Ascending aorta (tissue), 2 donors: ENCODE measurements around the gene CDSN. TPM values are rescaled to one million over a fixed set of nuclear protein-coding genes. Genes with fewer than 3 reads are reported as not detected.
A peak's percentile ranks its signal among the peaks of the same experiment; 100 is the strongest.

Experiments used
- DNase-seq, 2 donors: peaks; one replicate each; pipeline ENCODE4 v3.0.0-alpha.2; 2019; ENCODE audit warnings: low spot score in 2 of 2
- H3K27ac ChIP-seq, 2 donors: fragments of 200-600 bp; sonication (generic); one replicate each; pipeline ENCODE4 v1.5.1; 2016 to 2017; ENCODE audit warnings: mild to moderate bottlenecking in 1 of 2
- H3K27me3 ChIP-seq: fragments of 200-600 bp; sonication (generic); one replicate; pipeline ENCODE4 v1.5.1; 2017
- H3K36me3 ChIP-seq, 2 donors: fragments of 200-600 bp; sonication (generic); one replicate each; pipeline ENCODE4 v1.5.1; 2016
- H3K4me1 ChIP-seq, 2 donors: fragments of 200-600 bp; sonication (generic); one replicate each; pipeline ENCODE4 v1.5.1; 2016 to 2017; ENCODE audit warnings: mild to moderate bottlenecking in 1 of 2
- H3K4me3 ChIP-seq, 2 donors: fragments of 200-600 bp; sonication (generic); one replicate each; pipeline ENCODE4 v1.5.1; 2016 to 2017; ENCODE audit warnings: mild to moderate bottlenecking in 1 of 2
- H3K9me3 ChIP-seq, 2 donors: fragments of 200-600 bp; sonication (generic); one replicate each; pipeline ENCODE4 v1.5.1; 2016
- intact Hi-C: fragments of 100-400 bp; cut with DNase I; formaldehyde crosslinking; loops from one replicate; pipeline ENCODE4 v1.15.1; 2023
- total RNA-seq: library from RNA; depleted of rRNA; stranded (reverse); fragments of >200 nt; gene quantifications from one replicate; pipeline ENCODE4 v1.1.0, GENCODE V29; 2016
- TF ChIP-seq, protein P1 (sequence below), 3 experiments: fragments of 200-600 bp in 2 of 3; fragments of 450-650 bp in 1 of 3; sonication (generic) in 2 of 3; IDR thresholded peaks; one replicate each; pipeline ENCODE4 v1.5.1; 2016 to 2019; ENCODE audit warnings: antibody characterized with exemption in 3 of 3, mild to moderate bottlenecking in 1 of 3, moderate library complexity in 1 of 3

Gene CDSN
- total RNA-seq, 1 donor from 2014 or later, result not detected

GRCh38 chr6:31118178-31118577 lies 2.1 kb downstream of the CDSN start:
- Histone ChIP-seq H3K4me3 (no peak overlapping the region), H3K27ac (no peak overlapping the region), H3K4me1 (peaks cover 0 to 29% of the 10 kb centered on the region in 2 donors), H3K9me3 (no peaks in the 10 kb centered on the region), H3K36me3 (no peaks in the 10 kb centered on the region), H3K27me3 (no peaks in the 10 kb centered on the region)
- intact Hi-C loops, result no loop called here
- TF ChIP-seq, protein P1, sequence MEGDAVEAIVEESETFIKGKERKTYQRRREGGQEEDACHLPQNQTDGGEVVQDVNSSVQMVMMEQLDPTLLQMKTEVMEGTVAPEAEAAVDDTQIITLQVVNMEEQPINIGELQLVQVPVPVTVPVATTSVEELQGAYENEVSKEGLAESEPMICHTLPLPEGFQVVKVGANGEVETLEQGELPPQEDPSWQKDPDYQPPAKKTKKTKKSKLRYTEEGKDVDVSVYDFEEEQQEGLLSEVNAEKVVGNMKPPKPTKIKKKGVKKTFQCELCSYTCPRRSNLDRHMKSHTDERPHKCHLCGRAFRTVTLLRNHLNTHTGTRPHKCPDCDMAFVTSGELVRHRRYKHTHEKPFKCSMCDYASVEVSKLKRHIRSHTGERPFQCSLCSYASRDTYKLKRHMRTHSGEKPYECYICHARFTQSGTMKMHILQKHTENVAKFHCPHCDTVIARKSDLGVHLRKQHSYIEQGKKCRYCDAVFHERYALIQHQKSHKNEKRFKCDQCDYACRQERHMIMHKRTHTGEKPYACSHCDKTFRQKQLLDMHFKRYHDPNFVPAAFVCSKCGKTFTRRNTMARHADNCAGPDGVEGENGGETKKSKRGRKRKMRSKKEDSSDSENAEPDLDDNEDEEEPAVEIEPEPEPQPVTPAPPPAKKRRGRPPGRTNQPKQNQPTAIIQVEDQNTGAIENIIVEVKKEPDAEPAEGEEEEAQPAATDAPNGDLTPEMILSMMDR (IDR thresholded peaks at IDR 0.05), result no peak
- no peak for DNase-seq

DNA sequence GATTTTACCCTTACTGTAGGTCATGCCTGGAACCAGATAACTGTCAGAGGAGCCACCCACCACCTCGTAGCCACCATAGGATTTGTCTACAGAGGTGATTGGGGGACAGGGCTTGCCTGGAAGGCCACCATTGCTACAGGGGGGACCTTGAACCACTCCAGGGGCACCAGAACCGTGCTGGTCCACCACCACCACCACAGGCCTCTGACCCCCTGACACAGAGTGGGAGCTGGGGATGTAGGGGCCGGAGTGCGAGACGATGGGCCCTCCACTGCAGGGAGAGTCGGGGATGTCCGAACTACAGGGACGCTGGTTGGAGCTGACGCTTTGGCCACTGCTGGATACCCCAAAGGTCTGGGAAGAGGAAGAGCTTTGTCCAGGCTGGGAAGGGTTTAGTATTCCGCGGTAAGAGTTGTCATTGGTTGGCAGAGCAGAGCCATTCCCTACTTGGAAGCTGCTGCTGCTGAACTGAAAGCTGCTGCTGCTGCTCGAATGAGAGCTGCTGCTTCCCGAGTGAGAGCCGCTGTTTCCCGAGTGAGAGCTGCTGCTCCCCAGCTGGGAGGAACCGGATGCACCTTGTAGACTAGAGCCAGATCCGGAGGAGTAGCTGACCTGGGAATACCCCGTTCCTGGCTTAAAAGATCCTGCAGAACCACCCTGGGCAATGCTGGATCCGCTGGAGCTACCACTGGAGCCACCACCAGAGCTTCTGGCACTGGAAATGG lies 3.4 kb downstream of the CDSN start:
- no peaks in the 10 kb centered on the region for H3K27me3 ChIP-seq
- no peak overlapping the region for H3K27ac ChIP-seq
- TF ChIP-seq, protein P1 (IDR thresholded peaks at IDR 0.05), result no peak
- H3K36me3 ChIP-seq, result no peaks in the 10 kb centered on the region
- peak overlapping the region in 1 of 2 donors; percentile 6 for H3K4me3 ChIP-seq
- intact Hi-C loops, result no loop called here
- no peak for DNase-seq
- peaks cover 0 to 17% of the 10 kb centered on the region in 2 donors for H3K4me1 ChIP-seq
- no peaks in the 10 kb centered on the region for H3K9me3 ChIP-seq

GRCh38 chr6:31115941-31116560 lies 4.2 kb downstream of the CDSN start:
- no peak overlapping the region for H3K4me3 ChIP-seq
- intact Hi-C loops, result no loop called here
- no peak for DNase-seq
- H3K4me1 ChIP-seq, result peaks cover 0 to 17% of the 10 kb centered on the region in 2 donors
- no peaks in the 10 kb centered on the region for H3K36me3 ChIP-seq
- H3K27me3 ChIP-seq, result no peaks in the 10 kb centered on the region
- no peak overlapping the region for H3K27ac ChIP-seq
- no peaks in the 10 kb centered on the region for H3K9me3 ChIP-seq
- TF ChIP-seq, protein P1 (IDR thresholded peaks at IDR 0.05), result no peak

GRCh38 chr6:31114970-31115849 lies 5.0 kb downstream of the CDSN start:
- TF ChIP-seq, protein P1 (IDR thresholded peaks at IDR 0.05), result no peak
- H3K4me3 ChIP-seq, result peak overlapping the region; percentile 39 to 46
- no peak for DNase-seq
- H3K27ac ChIP-seq, result peak overlapping the region; percentile 42 to 59
- H3K4me1 ChIP-seq, result peaks cover 0 to 17% of the 10 kb centered on the region in 2 donors
- no peaks in the 10 kb centered on the region for H3K27me3 ChIP-seq
- H3K9me3 ChIP-seq, result no peaks in the 10 kb centered on the region
- no peaks in the 10 kb centered on the region for H3K36me3 ChIP-seq
- intact Hi-C loops, result no loop called here

GRCh38 chr6:31114541-31114878 lies 5.7 kb downstream of the CDSN start, which contains the start of gene PSORS1C1:
PSORS1C1 (plus strand) TSS chr6:31114800; CDS start chr6:31129633, 14,833 bp downstream.
- TF ChIP-seq, protein P1 (IDR thresholded peaks at IDR 0.05), result no peak
- no peaks in the 10 kb centered on the region for H3K9me3 ChIP-seq
- peaks cover 0 to 17% of the 10 kb centered on the region in 2 donors for H3K4me1 ChIP-seq
- H3K4me3 ChIP-seq, result peak within 1 kb of the TSS; percentile 39 to 46
- peak; percentile 58 to 93 for DNase-seq
- peak within 1 kb of the TSS; percentile 42 to 59 for H3K27ac ChIP-seq
- H3K36me3 ChIP-seq, result no peaks in the 10 kb centered on the region
- intact Hi-C loops, result no loop called here
- no peaks in the 10 kb centered on the region for H3K27me3 ChIP-seq
